Measurements from ENCODE around the gene TCAP.

DNA sequence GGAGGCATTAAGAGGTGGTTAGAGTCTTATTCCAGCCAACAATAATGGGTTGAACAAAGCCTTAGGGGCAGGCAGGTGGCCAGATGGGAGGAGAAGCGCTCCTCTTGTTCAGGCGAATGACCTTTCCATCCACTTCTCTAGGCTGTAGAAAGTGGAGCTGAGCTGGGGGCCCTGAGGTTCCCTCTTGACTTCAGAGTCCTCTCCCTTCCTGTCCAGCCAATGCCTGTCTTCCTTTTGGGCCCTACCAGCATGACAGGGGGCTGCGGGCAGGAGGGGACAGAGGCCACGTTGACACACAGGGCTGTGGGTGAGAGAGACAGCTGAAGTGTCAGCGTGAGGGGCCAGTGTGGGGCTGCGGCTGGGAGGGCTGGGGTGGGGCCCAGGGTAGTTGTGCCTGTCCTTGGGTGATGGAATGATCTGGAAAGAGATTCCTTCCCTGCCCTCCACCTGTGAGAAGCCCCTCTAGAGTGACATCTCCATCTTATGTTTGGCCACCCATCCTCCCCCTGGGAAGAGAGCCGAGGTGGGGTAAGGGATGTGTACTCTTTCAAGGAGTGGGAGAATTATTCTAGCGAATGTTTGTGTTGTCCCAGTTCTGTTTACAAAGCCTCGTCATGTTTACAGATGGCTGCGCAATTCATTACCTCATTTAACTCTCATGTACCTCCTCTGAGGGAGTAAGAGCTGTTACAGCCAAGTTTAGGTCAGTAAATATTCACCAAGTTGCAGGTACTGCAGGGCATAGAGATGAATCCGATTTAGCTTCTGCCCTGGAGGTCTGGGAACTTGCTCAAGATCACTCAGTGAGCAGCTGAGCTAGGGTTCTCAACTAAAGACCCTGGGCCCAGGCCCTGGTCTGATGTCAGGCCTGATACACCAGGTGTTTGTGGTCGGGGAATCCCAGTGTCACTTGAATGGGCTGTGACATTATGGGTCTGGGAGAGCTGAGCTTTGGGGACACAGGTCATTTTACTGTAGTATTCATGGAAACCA lies 38.0 kb downstream of the TCAP start:
- TF ChIP-seq, protein P1, sequence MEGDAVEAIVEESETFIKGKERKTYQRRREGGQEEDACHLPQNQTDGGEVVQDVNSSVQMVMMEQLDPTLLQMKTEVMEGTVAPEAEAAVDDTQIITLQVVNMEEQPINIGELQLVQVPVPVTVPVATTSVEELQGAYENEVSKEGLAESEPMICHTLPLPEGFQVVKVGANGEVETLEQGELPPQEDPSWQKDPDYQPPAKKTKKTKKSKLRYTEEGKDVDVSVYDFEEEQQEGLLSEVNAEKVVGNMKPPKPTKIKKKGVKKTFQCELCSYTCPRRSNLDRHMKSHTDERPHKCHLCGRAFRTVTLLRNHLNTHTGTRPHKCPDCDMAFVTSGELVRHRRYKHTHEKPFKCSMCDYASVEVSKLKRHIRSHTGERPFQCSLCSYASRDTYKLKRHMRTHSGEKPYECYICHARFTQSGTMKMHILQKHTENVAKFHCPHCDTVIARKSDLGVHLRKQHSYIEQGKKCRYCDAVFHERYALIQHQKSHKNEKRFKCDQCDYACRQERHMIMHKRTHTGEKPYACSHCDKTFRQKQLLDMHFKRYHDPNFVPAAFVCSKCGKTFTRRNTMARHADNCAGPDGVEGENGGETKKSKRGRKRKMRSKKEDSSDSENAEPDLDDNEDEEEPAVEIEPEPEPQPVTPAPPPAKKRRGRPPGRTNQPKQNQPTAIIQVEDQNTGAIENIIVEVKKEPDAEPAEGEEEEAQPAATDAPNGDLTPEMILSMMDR (IDR thresholded peaks at IDR 0.05 in 8 of 11, conservative IDR thresholded peaks at IDR 0.05 in 3 of 11) = no peak
- TF ChIP-seq POLR2AphosphoS5 (IDR thresholded peaks at IDR 0.05) = no peak

Data from spleen (tissue), 7 donors.